Vagina (tissue), 2 donors: ENCODE measurements around the gene REM2.

Experiments used
- POLR2A ChIP-seq, 2 donors: fragments of 450-650 bp; IDR thresholded peaks; one replicate each; pipeline ENCODE4 v1.6.1; 2017; ENCODE audit warnings: antibody characterized with exemption in 2 of 2, mild to moderate bottlenecking in 2 of 2, moderate library complexity in 2 of 2
- TF ChIP-seq, protein P1 (sequence below), 3 experiments: fragments of 450-650 bp in 2 of 3; fragments of 200-600 bp in 1 of 3; sonication (generic) in 1 of 3; IDR thresholded peaks; one replicate each; pipeline ENCODE4 v1.5.1; 2017 to 2019; ENCODE audit warnings: antibody characterized with exemption in 3 of 3, mild to moderate bottlenecking in 2 of 3, moderate library complexity in 2 of 3

DNA sequence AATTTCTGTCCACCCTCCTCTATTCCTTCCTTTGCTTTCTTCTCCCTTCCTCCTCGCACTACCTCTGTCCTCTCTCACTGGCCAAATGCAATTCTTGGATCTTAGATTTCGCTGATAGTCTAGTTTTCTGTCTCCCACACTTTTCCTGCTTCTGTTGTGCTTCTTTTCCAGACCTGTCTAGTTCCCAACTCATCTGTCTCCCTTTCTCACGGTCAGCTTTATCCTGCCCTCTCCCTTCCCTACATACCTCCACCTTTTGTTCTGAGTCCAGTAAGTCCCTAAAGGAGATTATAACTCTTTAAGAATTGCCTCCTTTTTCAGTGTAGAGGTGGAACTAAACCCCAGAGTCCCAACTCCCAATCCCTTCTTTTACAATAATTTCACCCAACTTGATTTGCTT lies 47.5 kb upstream of the REM2 start:
- no peak for TF ChIP-seq POLR2A (IDR thresholded peaks at IDR 0.05)
- TF ChIP-seq, protein P1, sequence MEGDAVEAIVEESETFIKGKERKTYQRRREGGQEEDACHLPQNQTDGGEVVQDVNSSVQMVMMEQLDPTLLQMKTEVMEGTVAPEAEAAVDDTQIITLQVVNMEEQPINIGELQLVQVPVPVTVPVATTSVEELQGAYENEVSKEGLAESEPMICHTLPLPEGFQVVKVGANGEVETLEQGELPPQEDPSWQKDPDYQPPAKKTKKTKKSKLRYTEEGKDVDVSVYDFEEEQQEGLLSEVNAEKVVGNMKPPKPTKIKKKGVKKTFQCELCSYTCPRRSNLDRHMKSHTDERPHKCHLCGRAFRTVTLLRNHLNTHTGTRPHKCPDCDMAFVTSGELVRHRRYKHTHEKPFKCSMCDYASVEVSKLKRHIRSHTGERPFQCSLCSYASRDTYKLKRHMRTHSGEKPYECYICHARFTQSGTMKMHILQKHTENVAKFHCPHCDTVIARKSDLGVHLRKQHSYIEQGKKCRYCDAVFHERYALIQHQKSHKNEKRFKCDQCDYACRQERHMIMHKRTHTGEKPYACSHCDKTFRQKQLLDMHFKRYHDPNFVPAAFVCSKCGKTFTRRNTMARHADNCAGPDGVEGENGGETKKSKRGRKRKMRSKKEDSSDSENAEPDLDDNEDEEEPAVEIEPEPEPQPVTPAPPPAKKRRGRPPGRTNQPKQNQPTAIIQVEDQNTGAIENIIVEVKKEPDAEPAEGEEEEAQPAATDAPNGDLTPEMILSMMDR (IDR thresholded peaks at IDR 0.05), result no peak
